HG02970 (cell line): ENCODE data around the gene SORCS3.

Experiments
- ATAC-seq: cut with Tn5 transposase; IDR thresholded peaks from one replicate; pipeline ENCODE4 v1.9.1; 2021; ENCODE audit warnings: mild to moderate bottlenecking, moderate library complexity, moderate number of reproducible peaks; ENCODE audit not compliant: unreplicated experiment, low FRiP score

SORCS3 gene

GRCh38 chr10:104642658-104643302 is 1.7 kb downstream of the SORCS3 start:
- no peak for ATAC-seq

- no peak for ATAC-seq
Observed at GRCh38 chr10:104643303-104643663, 2.2 kb downstream of the SORCS3 start.

DNA sequence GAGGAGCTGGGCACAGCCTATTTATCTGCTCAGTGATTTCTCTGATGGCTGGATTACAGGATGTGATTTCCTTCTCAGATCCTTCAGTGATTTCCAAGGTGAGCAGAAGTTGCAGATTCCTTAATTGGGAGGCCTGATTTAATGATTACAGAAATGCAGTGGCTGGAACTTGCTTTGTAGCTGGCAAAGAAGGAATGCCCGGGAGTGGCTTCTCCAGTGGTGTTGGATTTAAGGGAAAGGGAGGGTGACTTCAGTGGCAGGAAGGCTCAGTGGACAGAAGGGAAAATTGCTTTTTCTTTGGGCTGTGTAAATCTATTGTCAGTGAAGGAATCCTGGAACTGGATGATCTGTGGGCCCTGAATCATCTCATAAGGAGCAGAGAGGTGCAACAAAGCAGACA is 5.1 kb downstream of the SORCS3 start:
- ATAC-seq, result no peak

DNA sequence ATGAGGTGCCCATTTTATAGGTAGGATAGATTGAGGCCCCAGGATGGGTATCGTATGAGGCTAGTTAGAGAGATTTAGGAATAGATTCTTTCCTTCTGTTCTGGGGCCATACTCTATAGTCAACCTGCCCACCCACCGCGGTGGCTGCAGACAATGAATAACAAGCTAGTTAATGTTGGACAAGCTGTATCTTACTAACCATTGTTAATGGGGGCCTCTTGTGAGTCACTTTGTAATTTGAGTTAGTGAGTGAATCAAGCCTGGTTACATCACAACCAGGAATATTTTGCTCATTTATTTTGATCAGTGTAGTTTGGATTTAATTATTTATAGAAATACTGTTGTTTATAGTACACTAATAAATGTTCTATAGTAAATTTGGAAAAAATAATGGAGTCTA is 7.3 kb downstream of the SORCS3 start:
- no peak for ATAC-seq

GRCh38 chr10:104650072-104650471 is 9.0 kb downstream of the SORCS3 start:
- no peak for ATAC-seq

- no peak for ATAC-seq
Observed at GRCh38 chr10:104650635-104651331, 9.7 kb downstream of the SORCS3 start.

DNA sequence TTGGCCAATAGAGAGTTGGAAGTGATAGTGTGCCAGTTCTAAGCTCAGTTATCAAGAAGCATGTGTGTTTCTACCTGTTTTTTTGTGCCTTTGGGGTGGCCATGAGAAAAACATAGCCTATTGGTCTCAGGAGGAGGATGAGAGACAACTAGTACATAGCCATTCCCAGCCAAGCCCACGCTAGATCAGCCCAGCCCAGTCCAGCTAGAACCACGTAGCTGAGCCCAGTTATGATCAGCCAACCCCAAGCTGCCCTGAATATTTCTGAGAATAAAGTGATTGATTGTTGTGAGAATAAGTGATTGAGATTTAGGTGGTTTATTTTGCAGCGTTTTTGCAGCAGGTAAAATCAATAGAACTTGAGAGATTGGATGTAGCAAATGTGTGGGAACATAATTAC is 15.9 kb downstream of the SORCS3 start:
- no peak for ATAC-seq

- no peak for ATAC-seq
Observed at GRCh38 chr10:104657457-104657856, 16.4 kb downstream of the SORCS3 start.

DNA sequence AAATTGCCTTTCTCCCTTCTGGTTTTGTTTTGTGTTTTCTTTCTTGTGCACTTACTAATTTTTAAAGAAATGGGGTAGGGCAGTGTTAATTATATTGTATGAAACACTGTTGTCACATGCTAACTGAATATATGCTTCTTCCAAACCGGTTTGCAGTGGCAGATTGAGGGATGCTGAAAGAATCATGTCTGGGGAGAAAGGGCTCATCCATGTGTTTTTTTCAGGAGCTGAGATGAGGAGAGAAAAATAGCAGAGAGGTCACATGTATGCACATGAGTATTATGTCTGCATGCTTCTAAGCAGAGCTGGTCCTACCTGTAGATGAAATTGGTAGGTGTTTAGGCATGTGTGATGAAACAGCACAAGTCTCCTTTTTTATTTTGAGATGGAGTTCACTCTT is 17.0 kb downstream of the SORCS3 start:
- ATAC-seq, result no peak

- ATAC-seq, result no peak
Observed at GRCh38 chr10:104659809-104660208, 18.7 kb downstream of the SORCS3 start.

- ATAC-seq, result no peak
Observed at GRCh38 chr10:104663076-104663475, 22.0 kb downstream of the SORCS3 start.

GRCh38 chr10:104663563-104663962 is 22.5 kb downstream of the SORCS3 start:
- ATAC-seq, result no peak

DNA sequence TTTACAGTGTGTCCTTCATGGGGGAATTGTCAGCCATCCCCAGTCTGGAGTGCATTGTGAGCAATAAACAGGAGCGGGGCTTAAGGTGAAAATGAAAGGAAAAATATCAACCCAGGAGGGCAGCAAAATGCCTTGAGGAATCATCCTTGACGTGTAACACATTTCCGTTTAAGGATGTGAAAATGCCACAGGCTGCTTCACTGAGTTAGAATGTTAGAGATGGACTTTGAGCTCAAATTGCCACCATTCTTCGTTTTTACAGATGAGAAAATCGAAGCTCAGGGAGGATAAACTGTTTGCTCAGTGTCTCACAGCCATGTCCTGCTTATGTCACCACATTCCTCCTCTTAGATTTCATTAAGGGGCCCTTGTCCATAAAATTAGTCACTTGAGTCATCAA is 23.1 kb downstream of the SORCS3 start:
- no peak for ATAC-seq

DNA sequence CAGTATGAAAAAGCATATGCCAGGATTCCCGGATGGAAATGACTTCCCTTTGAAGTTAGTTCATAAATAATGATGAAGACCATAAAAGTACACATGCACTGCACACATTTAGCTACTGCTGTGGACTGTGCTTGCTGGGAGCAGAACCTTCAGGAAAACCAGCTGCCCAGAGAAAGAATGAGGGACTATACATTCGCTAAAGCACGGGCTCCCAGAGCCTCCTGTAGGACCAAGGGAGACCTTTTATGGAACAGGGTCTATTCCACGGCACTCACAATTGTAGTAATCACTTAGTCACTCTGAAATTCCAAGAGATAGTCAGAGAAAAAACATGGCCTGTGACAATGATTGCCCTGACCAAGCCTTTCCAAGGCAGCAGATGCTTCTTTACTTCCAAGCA is 24.1 kb downstream of the SORCS3 start:
- ATAC-seq, result no peak

- ATAC-seq, result no peak
Observed at GRCh38 chr10:104666106-104666505, 25.0 kb downstream of the SORCS3 start.

GRCh38 chr10:104676874-104677273 is 35.8 kb downstream of the SORCS3 start:
- ATAC-seq, result no peak

DNA sequence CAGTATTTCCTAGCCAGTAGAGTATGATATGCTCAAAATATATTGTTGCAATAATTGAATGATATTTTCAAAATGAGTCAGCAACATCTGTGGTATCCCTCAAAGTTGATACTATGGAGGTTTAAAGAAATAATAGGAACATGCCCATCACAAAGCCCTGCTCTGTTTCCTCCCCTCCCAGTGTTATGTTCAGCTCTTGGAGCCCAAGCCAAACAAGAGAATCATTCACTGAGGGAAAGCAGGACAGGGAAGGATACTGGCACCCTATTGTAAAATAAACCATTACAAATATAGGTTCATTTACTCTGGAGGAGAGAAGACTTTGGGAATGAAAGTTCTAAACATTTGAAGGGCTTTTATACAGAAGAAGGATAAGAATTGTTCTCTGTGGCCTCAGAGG is 37.6 kb downstream of the SORCS3 start:
- ATAC-seq, result no peak

DNA sequence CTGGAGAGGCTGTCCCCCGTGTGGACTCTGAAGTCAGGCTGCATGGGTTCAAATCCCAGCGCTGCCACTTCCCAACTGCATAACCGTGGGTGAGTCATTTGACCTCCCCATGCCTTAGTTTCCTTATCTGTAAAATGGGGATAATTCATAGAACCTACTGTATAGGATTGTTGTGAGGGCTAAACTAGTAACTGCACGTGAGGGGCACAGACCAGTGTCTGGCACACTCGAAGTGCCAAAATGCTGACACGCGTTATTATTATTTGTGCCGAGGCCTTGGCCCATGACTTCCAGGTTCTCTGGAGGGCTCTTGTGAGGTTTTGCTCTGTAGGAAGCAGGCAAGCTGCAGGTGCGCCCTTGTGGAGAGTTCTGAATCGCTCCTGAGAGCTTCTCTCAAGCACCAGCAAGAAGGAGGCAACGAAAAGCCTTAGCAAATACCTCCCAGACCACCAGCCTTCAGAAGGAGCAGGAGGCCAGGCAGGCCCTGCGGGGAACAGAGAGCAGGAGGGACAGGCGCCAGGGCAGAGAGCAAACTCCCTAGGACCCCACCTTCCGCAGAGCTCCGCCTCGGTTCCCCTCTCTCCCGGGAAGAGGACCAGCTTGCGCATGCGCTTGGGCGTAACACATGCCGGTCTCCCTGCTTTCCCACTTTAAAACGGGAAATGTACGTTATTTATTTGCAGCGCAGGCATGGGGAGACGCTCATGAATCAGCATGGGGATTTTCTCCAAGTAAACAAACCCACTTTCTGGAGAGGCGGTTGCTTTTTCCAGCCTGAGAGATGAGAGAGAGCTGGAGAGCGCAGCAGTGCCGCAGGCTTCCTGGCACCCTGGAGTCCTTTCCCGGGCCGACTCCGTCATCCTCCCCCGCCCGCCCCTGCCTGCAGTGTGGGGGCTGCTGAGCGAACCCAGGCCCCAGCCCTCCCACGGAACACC is 39.6 kb downstream of the SORCS3 start:
- no peak for ATAC-seq

DNA sequence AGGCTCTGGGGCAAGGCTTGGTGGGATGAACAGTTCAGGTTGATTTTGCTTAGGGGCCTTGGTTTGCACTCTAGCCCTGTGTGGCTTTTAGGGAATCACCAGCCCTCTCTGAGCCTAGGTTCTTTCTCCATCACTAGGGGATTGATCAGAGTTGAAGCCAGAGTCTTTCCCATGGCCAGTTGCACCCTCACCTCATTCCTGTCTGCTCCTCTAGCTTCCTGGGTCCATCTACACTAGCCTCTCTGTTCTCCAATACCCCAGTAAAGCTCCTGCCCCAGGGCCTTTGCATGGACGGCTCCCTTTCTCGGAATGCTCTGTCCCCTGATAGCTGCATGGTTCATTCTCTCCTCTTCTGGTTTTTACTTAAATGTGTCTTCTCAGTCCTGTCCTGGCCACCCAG is 40.4 kb downstream of the SORCS3 start:
- no peak for ATAC-seq

- no peak for ATAC-seq
Observed at GRCh38 chr10:104683567-104683966, 42.5 kb downstream of the SORCS3 start.

GRCh38 chr10:104686829-104687228 is 45.7 kb downstream of the SORCS3 start:
- ATAC-seq, result no peak
